Embryonic facial prominence (tissue), 1 donor: Measurements from ENCODE around the gene STK39.
"Not testable (repeated sequence)": the region's sequence is repeated elsewhere in the genome, so short reads cannot be mapped to it uniquely, and the experiment has no call there.

Source experiments
- DNase-seq: peaks from one replicate; pipeline ENCODE4 v3.0.0-alpha.2; 2016; ENCODE audit errors: extremely low spot score

STK39 gene

DNA sequence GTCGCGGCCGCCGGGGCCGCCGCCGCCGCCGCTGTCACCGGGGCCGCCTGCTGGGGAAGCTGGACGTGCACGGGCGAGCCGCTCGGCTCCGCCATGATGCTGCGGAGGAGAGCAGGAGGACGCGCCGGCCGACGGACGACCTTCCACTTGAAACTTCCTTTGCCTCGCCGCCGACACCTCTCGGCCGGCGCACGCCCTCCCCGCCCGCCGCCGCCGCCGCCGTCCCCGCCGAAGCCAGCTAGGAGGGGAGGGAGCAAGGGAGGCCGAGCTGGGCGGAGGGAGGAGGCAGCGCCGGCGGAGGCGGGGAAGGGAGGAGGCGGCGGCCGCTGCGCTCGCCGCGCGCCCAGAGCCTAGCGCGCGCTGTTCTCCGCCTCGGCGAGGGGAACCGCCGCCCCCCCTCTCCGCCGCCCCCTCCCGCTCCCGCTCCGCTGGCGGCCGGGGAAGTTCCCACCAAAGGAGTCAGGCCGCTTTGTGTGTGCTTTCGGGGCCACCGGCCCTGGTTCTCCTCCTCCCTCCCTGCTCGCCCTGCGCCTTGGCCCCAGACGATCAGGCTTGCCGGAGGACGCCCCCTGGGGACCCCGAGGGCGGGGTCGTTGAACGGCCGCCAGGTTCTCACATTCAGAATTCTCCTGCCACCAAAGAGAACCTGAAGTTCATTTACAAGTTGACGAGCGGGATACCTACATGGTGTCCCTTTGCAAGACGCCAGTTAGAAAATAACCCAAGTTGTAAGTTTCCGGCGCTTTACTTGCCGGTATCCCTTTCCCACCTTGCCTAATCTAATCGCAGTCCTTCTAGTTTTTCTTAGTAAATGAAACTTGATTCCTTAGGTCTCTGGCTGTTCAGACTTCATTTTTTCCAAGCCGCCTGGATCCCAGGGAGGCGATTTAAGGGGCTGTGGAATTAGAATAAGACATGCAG lies at the start of gene STK39:
Gene STK39, minus strand, starts transcription at position 255 of the 921 bp plus-strand sequence. Its CDS starts 160 bp downstream, at position 95.
- peak; percentile 62 for DNase-seq

DNA sequence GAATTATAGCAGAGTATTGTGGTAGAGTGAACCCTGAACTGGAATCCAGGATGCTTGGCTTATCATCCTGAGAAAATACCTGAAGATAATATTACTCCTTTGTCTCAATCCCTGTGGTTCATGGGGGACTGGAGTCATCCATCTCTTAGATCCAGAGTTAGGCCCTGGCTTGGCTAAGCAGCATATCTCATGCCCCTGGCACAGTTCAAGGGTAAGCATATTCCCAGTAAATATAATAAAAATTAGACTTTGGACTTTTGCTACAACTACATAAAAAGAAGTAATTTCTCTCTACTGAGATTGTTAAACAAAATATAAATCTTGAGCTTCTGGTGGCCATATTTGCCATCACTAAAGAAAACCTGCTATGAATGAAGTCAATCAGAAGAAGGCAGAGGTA lies 47.7 kb upstream of the STK39 start:
- no peak for DNase-seq

DNA sequence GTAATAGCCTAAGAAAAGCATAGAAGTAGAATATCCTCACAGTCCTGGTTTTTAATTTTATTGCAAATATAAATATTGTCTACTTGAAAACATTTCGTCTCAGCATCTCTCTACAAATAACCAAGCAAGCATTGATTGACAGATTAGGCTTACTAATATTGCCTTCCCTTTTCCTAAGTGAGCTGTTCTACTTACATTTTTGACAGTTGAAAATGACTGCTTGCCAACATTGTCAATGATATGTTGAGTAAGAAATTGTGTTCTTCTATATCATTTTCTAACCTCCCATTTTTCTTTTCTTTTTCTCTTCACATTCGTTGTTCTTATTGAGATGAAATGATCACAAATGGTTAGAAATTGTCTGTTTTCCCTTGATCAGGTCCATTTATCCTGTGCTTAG lies 47.0 kb upstream of the STK39 start:
- DNase-seq, result no peak

- DNase-seq, result no peak
These were observed 46.4 kb upstream of the STK39 start for GRCh38 chr2:168293766-168294165.

GRCh38 chr2:168290391-168290790 lies 43.0 kb upstream of the STK39 start:
- DNase-seq, result no peak

DNA sequence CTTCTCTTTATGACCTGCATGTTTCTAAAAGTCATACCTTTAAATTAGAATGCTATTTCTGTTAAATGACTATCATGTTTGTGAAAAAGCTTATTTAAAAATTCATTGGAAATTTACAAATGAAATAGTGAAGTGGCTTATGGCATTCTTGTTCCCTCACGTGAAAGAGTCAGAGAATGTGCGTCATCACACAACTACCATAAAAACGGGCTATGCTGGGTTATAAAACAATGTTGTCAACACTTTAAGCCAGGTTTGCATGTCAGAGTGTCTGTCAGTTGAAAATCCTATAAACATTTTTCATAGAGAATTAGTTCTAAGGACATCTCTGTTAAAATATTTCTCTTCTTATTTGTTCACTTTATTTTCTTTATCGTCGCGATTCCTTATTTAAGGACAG lies 42.5 kb upstream of the STK39 start:
- DNase-seq, result no peak

GRCh38 chr2:168286535-168286934 lies 39.1 kb upstream of the STK39 start:
- DNase-seq, result no peak

- no peak for DNase-seq
These were observed 31.1 kb upstream of the STK39 start for GRCh38 chr2:168278424-168278888.

GRCh38 chr2:168277276-168277675 lies 29.9 kb upstream of the STK39 start:
- DNase-seq, result no peak

GRCh38 chr2:168272225-168272624 lies 24.8 kb upstream of the STK39 start:
- DNase-seq, result no peak

DNA sequence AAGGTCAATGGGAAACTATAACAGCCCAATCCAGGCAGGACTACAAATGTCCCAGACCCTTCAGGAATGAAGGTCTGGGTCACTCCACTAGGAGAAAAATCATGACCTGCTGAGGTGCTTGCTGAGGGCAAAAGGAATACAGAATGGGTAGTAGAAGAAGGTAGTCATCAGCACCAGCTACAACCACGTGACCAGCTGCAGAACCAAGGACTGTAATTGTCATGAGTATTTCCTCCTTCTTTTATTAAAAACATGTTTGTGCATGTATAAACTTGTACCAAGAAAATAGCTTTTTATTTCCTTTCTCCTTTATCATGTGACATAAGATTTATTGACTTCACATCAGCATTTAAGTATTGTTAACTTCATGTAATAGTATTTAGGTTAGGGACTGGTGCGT lies 15.5 kb upstream of the STK39 start:
- DNase-seq, result not testable (repeated sequence)

GRCh38 chr2:168256448-168256847 lies 9.1 kb upstream of the STK39 start:
- DNase-seq, result no peak

- no peak for DNase-seq
These were observed 8.5 kb upstream of the STK39 start for GRCh38 chr2:168255866-168256265.

- no peak for DNase-seq
These were observed 7.7 kb upstream of the STK39 start for GRCh38 chr2:168255103-168255502.

- DNase-seq, result no peak
These were observed 7.0 kb upstream of the STK39 start for GRCh38 chr2:168254158-168254935.

DNA sequence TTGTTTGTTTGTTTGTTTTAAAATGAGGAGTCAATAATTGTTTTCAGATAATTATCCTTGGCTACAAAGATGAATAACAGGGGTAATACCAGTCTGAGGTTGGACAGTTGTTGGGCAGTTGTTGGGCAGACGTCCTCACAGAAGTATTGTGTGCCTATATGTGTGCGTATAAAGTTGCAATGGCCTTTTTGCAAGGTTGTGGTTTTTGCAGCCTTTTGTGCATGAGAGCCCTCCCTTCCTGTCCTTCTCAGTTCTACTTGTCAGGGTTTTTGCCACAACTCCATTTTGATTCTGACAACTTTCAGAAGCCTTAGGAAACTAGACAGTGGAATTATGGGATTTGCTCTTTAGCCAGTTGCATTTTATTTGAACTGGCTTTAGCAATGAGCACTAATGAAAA lies 6.0 kb upstream of the STK39 start:
- no peak for DNase-seq

DNA sequence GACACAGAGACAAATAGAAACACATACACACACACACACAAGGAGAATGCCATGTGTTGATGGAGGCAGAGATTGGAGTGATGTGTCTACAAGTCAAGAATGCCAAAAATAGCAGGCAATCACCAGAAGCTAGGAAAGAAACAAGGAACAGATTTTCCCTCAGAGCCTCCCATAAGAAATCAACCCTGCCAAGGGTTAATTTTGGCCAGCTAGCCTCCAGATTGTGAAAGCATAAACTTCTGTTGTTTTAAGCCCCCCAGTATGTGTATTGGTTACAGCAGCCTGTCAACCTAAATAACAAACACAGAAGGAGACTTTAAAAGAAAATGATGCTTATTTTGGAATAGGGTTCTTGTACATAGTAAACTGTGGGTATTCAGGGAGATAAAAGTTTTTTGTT lies 5.6 kb upstream of the STK39 start:
- DNase-seq, result no peak

DNA sequence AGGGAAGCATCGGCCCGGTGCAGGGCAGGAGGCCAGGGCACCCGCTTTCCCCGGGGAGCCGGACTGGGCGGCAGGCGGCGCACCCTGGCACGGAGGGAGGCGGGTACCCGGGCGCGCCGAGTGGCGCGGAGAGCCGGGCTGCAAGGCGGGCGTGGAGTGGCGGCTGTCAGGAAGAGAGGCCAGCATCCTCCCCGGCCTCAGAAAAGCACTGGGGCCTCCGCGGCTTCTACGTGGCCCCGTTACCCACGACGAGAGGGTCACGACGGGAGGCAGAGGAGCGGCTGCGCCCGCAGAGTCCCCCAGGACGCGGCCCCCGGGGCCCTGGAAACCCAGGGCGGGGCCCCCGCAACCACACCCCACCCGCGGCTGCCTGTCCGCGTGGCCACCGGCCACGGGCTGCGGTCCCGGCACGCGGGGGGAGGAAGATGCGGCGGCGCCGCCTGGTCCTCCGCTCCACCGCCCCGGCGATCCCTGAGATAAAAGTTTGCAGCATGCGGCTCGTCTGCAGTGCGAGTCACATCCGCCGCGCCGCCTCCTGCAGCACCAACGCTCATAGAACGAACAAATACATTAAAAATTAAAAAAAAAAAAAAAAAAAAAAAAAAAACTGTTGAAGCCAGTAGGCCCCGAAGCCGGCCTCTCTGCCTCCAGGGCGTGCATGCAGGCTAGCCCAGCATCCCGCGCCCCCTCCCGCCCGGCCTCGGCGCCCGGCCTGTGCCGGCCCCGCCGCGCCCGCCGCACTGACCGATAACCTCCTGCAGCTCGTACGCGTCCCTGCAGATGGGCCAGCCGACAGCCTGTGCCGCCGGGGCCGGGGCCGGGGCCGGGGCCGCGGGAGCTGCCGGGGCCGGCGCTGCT lies 683 bp downstream of the STK39 start:
- DNase-seq, result peak; percentile 43

DNA sequence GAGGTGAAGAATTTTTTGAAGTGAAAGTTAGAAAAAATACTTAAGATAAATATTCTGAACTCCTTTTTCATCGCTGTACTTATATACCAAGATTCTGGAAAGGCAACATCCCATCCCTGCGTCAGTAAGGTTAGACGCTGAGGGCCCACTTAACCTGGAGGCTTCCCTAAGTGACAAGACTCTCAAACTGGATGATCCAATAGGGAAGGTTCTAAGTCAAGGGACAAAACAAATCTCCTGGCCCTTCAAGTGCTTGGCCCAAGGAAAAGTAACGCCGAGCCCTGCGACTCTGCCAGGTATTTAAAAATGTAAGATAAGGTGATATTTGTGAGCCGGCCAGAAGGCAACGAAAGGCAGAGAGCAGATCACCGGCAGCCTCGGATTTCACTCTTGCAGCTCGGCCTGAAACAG lies 1.3 kb downstream of the STK39 start:
- DNase-seq, result no peak

GRCh38 chr2:168245074-168245825 lies 2.1 kb downstream of the STK39 start:
- no peak for DNase-seq

DNA sequence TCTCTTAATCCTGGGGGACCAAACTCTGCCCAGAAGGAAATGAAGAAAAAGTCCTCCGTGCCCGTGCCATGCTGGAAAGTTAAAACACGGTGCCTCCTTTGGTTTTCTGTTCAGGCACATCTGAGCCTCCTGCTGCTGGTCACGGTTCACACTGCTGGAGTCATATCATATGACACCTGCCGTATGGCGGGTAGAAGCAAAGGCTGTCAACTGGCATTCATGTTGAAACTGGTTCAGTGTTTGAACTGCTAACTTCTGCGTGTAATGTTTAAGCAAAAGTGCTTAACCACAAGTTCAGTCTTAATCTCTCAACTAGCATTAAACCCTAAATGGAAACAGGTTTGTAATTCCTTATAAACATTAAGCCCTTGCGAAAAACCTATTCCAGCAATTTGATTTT lies 3.1 kb downstream of the STK39 start:
- peak; percentile 8 for DNase-seq
